GM19328 (cell line): ENCODE results near the gene SON.

Experiments
- ATAC-seq: cut with Tn5 transposase; IDR thresholded peaks from one replicate; pipeline ENCODE4 v1.9.1; 2021; ENCODE audit warnings: mild to moderate bottlenecking, moderate library complexity; ENCODE audit not compliant: unreplicated experiment

The SON gene

DNA sequence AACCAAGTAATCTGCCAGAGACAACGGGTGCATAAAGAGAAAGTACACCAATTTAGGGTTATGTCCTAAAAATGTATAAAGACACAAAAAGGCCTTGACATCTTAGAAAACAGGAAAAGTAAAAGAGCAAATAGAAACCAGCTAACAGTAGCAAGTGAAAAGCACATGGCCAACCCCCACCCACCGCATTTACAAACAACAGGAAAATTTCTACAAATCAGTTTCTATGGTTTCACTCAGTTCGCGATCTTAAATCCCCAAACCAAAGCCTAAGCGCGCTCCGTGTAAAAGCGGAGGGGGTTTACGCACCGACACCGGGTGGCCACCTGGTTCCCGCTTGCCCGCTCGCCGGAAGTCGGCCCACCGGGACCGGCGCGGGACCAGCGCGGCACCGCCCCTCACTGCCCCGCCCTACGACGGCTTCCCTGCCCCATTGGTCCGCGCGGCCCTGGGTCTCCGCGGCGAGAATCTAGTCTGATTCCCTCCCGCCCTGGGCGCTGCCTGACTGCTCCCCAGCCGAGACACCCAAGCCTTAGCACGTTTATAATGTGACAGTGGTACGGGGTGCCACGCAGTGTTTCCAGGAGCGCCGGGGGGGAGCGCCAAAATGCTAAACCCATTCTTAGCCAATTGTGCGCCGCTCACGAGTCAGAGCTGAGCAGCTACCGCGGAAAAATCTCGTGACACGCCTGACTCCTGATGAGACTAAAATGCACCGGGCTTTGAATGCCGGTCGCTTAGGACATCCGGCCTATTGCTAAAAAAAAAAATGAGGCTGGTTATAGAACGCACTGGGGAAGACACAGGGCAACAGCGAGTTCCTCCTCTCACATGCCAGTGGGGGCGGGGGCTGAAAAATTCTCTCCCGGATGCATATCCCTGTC is 840 bp upstream of the SON start, which contains the start of gene GART:
TSS of gene GART (minus strand) at position 362 of the 884 bp plus-strand sequence. CDS start 2,802 bp downstream, outside the sequence.
- peak; percentile 33 for ATAC-seq

DNA sequence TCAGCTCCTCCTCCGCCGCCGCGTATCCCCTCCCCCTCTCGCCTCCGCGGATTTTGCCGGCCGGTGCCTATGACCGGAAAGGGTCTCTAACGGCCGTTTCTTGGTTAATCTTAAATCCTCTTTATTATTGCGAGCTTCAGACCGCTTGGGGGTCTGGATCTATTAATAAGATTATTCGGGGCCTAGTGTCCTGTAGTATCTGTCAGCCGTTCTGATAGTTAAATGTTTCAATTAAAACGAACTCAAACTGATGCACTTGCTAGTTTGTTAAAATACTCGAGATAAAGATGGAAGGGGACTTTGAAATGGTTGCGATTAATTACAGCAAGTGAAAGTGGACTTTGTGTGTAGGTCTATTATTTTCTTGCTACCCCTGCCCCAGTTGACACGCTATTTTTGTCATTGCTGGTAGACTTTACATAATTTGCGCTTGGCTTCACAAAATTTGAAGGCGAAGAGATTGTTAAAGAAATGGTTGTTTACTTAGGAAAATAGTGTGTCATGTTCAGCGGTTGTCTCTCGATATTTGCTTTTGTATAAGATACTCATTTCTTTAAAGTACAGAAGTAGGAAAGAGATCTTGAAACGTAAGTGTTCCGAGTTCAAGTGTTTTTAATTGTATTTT is 779 bp downstream of the SON start:
- no peak for ATAC-seq

DNA sequence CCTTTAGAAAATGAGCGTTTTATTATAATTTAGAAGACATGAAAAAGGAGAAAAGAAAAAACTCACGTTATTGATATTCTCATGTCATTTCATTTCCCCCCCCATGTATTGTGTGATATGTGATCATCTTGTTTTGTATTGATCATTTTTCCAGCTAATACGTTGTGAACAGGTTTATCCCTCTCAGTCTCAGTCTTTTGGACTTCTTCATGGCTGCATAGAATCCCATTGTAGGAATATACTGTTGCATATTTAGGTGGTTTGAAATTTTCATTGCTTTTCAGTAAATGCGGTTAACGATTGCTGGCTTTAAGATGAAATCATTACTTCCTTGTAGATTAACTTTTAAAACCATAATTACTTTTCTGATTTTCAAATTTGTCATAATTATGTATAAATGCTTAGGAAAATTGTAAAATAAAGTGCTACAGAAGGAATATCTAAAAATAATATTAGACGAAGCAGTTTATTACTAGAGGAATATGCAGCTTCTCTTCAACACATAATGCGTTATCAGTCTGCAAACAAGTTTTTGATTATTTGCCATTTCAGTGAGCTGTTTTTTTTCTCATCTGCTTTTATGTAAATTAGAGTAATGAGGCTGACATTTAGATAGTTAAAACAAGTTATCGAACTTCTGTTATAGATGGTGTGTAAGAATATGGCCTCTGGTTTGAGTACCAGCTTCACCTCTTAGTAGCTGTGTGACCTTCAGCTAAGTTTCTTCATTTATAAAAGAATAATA is 1.8 kb downstream of the SON start:
- no peak for ATAC-seq

DNA sequence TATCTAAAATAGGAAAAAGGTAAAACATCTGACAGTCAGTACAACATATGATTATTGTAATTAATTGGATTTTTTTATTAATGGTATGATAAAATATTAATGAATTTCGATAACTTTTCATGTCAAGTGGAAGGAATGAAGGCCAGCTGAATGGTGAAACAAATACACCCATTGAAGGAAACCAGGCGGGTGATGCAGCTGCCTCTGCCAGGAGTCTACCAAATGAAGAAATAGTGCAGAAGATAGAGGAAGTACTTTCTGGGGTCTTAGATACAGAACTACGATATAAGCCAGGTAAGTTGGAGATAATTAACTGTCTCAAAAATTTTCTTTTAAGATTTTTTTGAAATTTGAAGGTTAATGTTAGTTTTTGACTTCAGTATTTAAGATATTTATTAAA is 3.2 kb downstream of the SON start:
- ATAC-seq: no peak

DNA sequence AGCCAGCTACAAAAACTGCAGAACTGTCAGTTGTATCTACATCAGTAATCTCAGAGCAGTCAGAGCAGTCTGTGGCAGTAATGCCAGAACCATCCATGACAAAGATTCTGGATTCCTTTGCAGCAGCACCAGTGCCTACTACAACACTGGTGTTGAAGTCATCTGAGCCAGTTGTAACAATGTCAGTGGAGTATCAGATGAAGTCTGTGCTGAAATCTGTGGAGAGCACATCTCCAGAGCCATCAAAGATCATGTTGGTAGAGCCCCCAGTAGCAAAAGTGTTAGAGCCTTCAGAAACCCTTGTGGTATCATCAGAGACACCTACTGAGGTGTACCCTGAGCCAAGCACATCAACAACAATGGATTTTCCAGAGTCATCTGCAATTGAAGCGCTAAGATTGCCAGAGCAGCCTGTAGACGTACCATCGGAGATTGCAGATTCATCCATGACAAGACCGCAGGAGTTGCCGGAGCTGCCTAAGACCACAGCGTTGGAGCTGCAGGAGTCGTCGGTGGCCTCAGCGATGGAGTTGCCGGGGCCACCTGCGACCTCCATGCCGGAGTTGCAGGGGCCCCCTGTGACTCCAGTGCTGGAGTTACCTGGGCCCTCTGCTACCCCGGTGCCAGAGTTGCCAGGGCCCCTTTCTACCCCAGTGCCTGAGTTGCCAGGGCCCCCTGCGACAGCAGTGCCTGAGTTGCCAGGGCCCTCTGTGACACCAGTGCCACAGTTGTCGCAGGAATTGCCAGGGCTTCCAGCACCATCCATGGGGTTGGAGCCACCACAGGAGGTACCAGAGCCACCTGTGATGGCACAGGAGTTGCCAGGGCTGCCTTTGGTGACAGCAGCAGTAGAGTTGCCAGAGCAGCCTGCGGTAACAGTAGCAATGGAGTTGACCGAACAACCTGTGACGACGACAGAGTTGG is 7.3 kb downstream of the SON start:
- no peak for ATAC-seq

DNA sequence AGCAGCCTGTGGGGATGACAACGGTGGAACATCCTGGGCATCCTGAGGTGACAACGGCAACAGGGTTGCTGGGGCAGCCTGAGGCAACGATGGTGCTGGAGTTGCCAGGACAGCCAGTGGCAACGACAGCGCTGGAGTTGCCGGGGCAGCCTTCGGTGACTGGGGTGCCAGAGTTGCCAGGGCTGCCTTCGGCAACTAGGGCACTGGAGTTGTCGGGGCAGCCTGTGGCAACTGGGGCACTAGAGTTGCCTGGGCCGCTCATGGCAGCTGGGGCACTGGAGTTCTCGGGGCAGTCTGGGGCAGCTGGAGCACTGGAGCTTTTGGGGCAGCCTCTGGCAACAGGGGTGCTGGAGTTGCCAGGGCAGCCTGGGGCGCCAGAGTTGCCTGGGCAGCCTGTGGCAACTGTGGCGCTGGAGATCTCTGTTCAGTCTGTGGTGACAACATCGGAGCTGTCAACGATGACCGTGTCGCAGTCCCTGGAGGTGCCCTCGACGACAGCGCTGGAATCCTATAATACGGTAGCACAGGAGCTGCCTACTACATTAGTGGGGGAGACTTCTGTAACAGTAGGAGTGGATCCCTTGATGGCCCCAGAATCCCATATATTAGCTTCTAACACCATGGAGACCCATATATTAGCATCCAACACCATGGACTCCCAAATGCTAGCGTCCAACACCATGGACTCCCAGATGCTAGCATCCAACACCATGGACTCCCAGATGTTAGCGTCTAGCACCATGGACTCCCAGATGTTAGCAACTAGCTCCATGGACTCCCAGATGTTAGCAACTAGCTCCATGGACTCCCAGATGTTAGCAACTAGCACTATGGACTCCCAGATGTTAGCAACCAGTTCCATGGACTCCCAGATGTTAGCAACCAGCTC is 8.2 kb downstream of the SON start:
- no peak for ATAC-seq

DNA sequence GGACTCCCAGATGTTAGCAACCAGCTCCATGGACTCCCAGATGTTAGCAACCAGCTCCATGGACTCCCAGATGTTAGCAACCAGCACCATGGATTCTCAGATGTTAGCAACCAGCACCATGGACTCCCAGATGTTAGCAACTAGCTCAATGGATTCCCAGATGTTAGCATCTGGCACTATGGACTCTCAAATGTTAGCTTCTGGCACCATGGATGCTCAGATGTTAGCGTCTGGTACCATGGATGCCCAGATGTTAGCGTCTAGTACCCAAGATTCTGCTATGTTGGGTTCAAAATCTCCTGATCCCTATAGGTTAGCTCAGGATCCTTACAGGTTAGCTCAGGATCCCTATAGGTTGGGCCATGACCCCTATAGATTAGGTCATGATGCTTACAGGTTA is 8.8 kb downstream of the SON start:
- ATAC-seq: no peak

DNA sequence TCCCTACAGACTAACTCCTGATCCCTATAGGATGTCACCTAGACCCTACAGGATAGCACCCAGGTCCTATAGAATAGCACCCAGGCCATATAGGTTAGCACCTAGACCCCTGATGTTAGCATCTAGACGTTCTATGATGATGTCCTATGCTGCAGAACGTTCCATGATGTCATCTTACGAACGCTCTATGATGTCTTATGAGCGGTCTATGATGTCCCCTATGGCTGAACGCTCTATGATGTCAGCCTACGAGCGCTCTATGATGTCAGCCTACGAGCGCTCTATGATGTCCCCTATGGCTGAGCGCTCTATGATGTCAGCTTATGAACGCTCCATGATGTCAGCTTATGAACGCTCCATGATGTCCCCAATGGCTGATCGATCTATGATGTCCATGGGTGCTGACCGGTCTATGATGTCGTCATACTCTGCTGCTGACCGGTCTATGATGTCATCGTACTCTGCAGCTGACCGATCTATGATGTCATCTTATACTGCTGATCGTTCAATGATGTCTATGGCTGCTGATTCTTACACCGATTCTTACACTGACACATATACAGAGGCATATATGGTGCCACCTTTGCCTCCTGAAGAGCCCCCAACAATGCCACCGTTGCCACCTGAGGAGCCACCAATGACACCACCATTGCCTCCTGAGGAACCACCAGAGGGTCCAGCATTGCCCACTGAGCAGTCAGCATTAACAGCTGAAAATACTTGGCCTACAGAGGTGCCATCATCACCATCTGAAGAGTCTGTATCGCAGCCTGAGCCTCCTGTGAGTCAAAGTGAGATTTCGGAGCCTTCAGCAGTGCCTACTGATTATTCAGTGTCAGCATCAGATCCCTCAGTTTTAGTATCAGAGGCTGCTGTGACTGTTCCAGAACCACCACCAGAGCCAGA is 9.5 kb downstream of the SON start:
- ATAC-seq: no peak

DNA sequence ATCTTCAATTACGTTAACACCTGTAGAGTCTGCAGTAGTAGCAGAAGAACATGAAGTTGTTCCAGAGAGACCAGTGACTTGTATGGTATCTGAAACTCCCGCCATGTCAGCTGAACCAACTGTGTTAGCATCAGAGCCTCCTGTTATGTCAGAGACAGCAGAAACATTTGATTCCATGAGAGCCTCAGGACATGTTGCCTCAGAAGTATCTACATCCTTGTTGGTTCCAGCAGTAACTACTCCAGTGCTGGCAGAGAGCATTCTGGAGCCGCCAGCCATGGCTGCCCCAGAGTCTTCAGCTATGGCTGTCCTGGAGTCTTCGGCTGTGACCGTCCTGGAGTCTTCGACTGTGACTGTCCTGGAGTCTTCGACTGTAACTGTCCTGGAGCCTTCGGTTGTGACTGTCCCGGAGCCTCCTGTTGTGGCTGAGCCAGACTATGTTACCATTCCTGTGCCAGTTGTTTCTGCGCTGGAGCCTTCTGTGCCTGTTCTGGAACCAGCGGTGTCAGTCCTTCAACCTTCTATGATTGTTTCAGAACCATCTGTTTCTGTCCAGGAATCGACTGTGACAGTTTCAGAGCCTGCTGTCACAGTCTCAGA is 10.3 kb downstream of the SON start:
- ATAC-seq: no peak

DNA sequence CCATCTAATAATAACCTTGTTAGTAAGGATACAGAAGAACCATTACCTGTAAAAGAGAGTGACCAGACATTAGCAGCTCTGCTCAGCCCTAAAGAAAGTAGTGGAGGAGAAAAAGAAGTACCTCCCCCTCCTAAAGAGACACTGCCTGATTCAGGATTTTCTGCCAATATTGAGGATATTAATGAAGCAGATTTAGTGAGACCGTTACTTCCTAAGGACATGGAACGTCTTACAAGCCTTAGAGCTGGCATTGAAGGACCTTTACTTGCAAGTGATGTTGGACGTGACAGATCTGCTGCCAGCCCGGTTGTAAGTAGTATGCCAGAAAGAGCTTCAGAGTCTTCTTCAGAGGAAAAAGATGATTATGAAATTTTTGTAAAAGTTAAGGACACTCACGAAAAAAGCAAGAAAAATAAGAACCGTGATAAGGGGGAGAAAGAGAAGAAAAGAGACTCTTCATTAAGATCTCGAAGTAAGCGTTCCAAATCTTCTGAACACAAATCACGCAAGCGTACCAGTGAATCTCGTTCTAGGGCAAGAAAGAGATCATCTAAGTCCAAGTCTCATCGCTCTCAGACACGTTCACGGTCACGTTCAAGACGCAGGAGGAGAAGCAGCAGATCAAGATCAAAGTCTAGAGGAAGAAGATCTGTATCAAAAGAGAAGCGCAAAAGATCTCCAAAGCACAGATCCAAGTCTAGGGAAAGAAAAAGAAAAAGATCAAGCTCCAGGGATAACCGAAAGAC is 11.6 kb downstream of the SON start:
- ATAC-seq: no peak

DNA sequence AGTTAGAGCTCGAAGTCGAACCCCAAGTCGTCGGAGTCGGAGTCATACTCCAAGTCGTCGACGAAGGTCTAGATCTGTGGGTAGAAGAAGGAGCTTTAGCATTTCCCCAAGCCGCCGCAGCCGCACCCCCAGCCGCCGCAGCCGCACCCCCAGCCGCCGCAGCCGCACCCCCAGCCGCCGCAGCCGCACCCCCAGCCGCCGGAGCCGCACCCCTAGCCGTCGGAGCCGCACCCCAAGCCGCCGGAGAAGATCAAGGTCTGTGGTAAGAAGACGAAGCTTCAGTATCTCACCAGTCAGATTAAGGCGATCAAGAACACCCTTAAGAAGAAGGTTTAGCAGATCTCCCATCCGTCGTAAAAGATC is 12.1 kb downstream of the SON start:
- ATAC-seq: no peak

DNA sequence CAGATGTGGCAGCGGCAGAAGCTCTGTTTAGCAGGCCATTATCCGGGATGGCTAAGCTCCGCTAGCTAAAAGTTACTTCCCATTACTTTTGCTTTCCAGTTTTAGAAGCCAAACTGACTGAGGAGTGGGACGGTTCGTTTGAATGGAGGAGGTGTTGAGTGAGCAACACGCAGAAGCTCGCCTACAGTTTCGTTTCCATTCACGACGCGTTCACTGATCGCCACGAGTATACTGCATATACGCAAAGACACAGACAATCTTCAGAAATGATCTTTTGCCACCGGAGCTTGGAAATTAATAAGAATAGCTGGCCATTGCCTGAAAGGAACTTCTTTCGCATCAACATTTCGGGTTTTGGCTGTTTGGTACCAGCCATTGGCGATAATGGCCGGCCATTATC is 14.6 kb downstream of the SON start:
- ATAC-seq: no peak

DNA sequence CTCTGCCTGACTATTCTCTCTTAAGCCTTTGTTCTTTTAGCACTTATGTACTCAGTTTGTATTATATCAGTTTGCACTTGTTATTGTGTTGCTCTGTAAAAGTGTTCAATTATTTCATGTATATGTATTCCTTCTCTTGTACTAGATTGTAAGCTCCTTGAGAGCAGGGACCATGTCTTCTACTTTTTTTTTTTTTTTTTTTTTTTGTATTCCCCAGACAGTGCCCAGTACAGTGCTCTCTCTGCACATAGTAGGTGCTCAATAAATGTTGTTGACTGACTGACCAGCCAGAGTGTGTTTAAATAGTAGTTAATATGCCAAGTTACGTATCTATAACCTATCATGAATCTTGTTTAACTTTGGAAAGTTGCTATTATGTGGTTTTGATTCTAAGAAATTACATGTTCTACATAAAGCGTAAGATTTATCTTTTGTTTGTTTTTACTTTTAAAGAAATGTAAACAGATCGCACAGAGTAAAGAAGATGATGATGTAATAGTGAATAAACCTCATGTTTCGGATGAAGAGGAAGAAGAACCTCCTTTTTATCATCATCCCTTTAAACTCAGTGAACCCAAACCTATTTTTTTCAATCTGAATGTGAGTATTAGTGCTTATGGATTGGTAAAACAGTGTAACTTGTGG is 16.1 kb downstream of the SON start:
- ATAC-seq: no peak

DNA sequence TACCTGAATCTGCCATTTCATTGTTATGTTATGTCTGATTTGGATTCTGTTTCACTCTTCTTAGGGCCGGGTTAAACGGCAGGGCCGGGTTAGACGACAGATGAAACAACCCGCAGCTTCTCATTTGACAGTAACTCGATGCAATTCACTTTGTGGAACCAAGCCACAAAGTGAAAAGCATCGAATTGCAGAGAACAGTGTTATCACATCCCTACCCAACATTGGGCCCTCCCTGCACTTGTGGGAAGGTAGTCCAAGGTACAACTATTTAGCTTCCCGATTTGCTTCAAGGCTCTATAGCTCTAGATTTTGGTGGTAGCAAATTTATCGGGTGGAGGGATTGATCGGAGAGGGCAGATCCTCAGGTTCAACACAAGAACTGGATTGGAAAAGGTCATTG is 17.0 kb downstream of the SON start:
- ATAC-seq: no peak

DNA sequence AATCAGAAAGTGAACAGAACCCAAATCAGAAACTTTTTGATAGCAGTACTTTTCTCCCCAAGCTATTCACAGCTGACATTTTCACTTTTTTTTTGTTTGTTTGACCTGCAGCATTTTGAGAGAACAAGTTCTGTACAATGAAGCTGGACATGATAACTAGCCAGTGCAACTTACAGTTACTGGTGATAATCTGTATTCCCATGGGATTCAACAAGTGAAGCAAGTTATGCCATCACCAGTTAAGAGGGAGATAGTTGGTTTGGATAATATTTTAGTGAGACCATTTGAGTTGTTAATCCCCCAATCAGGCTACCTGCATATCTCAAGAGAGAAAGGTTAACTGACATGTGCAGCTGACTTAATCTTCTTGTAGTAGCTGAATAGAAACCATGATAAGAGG is 18.1 kb downstream of the SON start:
- no peak for ATAC-seq

DNA sequence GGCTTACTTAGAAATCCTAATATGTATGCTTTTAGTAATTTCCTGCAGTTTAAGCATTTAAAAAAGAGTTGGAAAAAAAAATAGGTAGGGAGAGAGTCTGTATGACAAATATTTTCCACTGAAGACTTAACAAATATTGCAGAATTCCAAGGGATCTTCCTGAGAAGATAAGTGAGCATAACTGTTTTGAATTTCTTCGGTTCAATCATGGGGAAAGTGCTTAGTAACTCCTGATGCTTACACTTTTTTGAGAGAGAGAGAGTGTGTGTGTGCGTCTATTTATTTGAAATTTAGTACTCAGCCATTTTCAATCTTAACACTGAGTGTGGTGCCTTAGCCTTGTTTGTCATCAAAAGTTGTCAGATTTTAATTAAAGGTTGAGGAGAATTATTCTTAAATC is 18.5 kb downstream of the SON start:
- ATAC-seq: no peak

DNA sequence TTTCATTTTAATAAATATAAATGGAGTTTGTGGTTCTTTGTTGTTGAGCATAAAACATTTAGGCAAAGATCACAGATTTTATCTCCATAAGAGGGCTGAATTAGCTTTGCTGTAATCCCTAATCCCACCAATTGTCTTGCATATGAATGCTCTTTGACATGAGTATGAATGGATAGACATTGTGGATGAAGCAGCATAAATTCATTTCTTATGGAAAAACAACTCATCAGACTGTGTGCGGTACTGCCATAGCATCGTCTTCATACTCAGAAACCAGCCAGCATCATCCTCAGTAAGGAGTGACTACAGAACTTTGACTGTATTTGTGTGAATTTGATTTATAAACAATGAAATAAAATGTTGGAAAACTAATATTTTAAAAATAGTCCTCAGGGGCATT is 19.6 kb downstream of the SON start:
- ATAC-seq: no peak
